ENCODE data around the gene NBPF3. TPM values are rescaled to one million over a fixed set of nuclear protein-coding genes. Genes with fewer than 3 reads are reported as not detected.
A peak's percentile ranks its signal among the peaks of the same experiment; 100 is the strongest.
"Not testable (repeated sequence)": the region's sequence is repeated elsewhere in the genome, so short reads cannot be mapped to it uniquely, and the experiment has no call there.

The NBPF3 gene
- total RNA-seq, 2 experiments from 2014 or later: 8.2 to 8.5 TPM

- H3K4me3 ChIP-seq (ENCODE audit: low read length): no peak overlapping the region
- H3K36me3 ChIP-seq (ENCODE audit: insufficient read depth, low read length): no peaks in the 10 kb centered on the region
- Mint-ChIP-seq H3K27ac (no peak overlapping the region), H3K4me1 (ENCODE audit: low read depth) (no peaks in the 10 kb centered on the region), H3K9me3 (no peaks in the 10 kb centered on the region), H3K36me3 (ENCODE audit: low read depth) (no peaks in the 10 kb centered on the region), H3K4me3 (no peak overlapping the region), H3K27me3 (peaks cover 4% of the 10 kb centered on the region)
- peaks cover 0 to 1% of the 10 kb centered on the region in 2 experiments for H3K27me3 ChIP-seq (ENCODE audit: control insufficient read depth in 1 of 2, insufficient read depth in 2 of 2, low read length in 2 of 2)
- intact Hi-C loops (cut with DNase I, micrococcal nuclease): no loop called here
- peaks cover 2% of the 10 kb centered on the region for H3K4me1 ChIP-seq (ENCODE audit: insufficient read depth, low read length)
- ATAC-seq (ENCODE audit: poor library complexity) (no peak), DNase-seq (no peak)
- ChIA-PET POLR2A (no interaction called here), CTCF (no interaction called here)
- no peaks in the 10 kb centered on the region for H3K9me3 ChIP-seq (ENCODE audit: control insufficient read depth in 1 of 2, insufficient read depth in 1 of 2, low read length in 2 of 2)
- no peak for TF ChIP-seq CTCF (IDR thresholded peaks at IDR 0.05)
- no peak overlapping the region for H3K27ac ChIP-seq (ENCODE audit: low read depth in 1 of 2, low read length in 2 of 2)
Measured at GRCh38 chr1:21392587-21393263, 47.2 kb upstream of the NBPF3 start.

GRCh38 chr1:21396516-21396915 lies 43.4 kb upstream of the NBPF3 start:
- CTCF ChIA-PET: no interaction called here
- ATAC-seq (ENCODE audit: poor library complexity) (no peak), DNase-seq (no peak)
- Histone ChIP-seq H3K27ac (ENCODE audit: low read depth in 1 of 2, low read length in 2 of 2) (no peak overlapping the region), H3K4me1 (ENCODE audit: insufficient read depth, low read length) (peaks cover 12% of the 10 kb centered on the region), H3K36me3 (ENCODE audit: insufficient read depth, low read length) (no peaks in the 10 kb centered on the region), H3K9me3 (ENCODE audit: control insufficient read depth in 1 of 2, insufficient read depth in 1 of 2, low read length in 2 of 2) (no peaks in the 10 kb centered on the region), H3K27me3 (ENCODE audit: control insufficient read depth in 1 of 2, insufficient read depth in 2 of 2, low read length in 2 of 2) (peaks cover 0 to 5% of the 10 kb centered on the region in 2 experiments), H3K4me3 (ENCODE audit: low read length) (no peak overlapping the region)
- POLR2A ChIA-PET: no interaction called here
- no peak overlapping the region for H3K27ac Mint-ChIP-seq
- TF ChIP-seq CTCF (IDR thresholded peaks at IDR 0.05): no peak
- peaks cover 6% of the 10 kb centered on the region for H3K27me3 Mint-ChIP-seq
- intact Hi-C loops (cut with DNase I, micrococcal nuclease): no loop called here
- H3K9me3 Mint-ChIP-seq: no peaks in the 10 kb centered on the region
- H3K4me1 Mint-ChIP-seq (ENCODE audit: low read depth): no peaks in the 10 kb centered on the region
- H3K36me3 Mint-ChIP-seq (ENCODE audit: low read depth): no peaks in the 10 kb centered on the region
- H3K4me3 Mint-ChIP-seq: no peak overlapping the region

DNA sequence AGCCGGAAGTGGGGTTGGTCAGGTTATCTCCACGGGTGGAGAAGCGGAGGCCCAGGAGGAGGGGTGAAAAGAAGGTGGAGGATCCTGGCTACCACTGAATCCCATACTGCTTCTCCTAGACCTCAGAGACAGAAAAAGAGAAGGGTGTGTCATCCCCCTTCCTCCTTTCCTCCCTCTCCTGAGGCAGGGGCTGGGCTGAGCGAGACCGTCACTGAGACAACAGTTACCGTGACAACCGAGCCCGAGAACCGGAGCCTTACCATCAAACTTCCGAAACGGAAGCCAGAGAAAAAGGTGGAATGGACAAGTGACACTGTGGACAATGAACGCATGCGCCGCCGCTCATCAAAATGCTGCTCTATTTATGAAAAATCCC lies 42.1 kb upstream of the NBPF3 start:
- no peak overlapping the region for H3K27ac Mint-ChIP-seq
- Histone ChIP-seq H3K36me3 (ENCODE audit: insufficient read depth, low read length) (no peaks in the 10 kb centered on the region), H3K27ac (ENCODE audit: low read depth in 1 of 2, low read length in 2 of 2) (no peak overlapping the region), H3K27me3 (ENCODE audit: control insufficient read depth in 1 of 2, insufficient read depth in 2 of 2, low read length in 2 of 2) (peaks cover 0 to 5% of the 10 kb centered on the region in 2 experiments), H3K9me3 (ENCODE audit: control insufficient read depth in 1 of 2, insufficient read depth in 1 of 2, low read length in 2 of 2) (no peaks in the 10 kb centered on the region), H3K4me1 (ENCODE audit: insufficient read depth, low read length) (peaks cover 12% of the 10 kb centered on the region), H3K4me3 (ENCODE audit: low read length) (peak overlapping the region; percentile 47)
- no peaks in the 10 kb centered on the region for H3K4me1 Mint-ChIP-seq (ENCODE audit: low read depth)
- DNase-seq: peak in 5 of 14 experiments; percentile 3 to 48 (median 30)
- ChIA-PET POLR2A (no interaction called here), CTCF (no interaction called here)
- no peak for TF ChIP-seq CTCF (IDR thresholded peaks at IDR 0.05)
- peak overlapping the region; percentile 77 for H3K4me3 Mint-ChIP-seq
- no peaks in the 10 kb centered on the region for H3K9me3 Mint-ChIP-seq
- H3K36me3 Mint-ChIP-seq (ENCODE audit: low read depth): no peaks in the 10 kb centered on the region
- intact Hi-C loops (cut with DNase I, micrococcal nuclease): no loop called here
- ATAC-seq (ENCODE audit: poor library complexity): peak; percentile 55
- H3K27me3 Mint-ChIP-seq: peaks cover 6% of the 10 kb centered on the region

DNA sequence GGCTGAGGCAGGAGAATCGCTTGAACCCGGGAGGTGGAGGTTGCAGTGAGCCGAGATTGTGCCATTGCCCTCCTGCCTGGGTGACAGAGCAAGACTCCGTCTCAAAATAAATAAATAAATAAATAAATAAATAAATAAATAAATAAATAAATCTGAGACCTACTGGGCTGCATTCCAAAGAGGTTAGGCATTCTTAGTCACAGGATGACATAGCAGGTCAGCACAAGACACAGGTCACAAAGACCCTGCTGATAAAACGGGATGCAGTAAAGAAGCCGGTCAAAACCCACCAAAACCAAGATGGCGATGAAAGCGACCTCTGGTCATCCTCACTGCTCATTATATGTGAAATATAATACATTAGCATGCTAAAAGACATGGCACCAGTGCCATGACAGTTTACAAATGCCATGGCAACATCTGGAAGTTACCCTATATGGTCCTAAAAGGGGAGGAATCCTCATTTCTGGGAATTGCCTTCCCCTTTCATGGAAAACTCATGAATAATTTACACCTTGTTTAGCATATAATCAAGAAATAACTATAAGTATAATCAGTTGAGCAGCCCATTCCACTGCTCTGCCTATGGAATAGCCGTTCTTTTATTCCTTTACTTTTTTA lies 38.1 kb upstream of the NBPF3 start:
- H3K27me3 ChIP-seq (ENCODE audit: control insufficient read depth in 1 of 2, insufficient read depth in 2 of 2, low read length in 2 of 2); ATAC-seq (ENCODE audit: poor library complexity); H3K27me3 Mint-ChIP-seq; H3K36me3 Mint-ChIP-seq (ENCODE audit: low read depth); H3K27ac ChIP-seq (ENCODE audit: low read depth in 1 of 2, low read length in 2 of 2); H3K9me3 Mint-ChIP-seq; POLR2A ChIA-PET; DNase-seq; H3K4me3 ChIP-seq (ENCODE audit: low read length); intact Hi-C loops (cut with DNase I, micrococcal nuclease); H3K27ac Mint-ChIP-seq; H3K4me3 Mint-ChIP-seq; H3K4me1 Mint-ChIP-seq (ENCODE audit: low read depth); H3K9me3 ChIP-seq (ENCODE audit: control insufficient read depth in 1 of 2, insufficient read depth in 1 of 2, low read length in 2 of 2); CTCF ChIA-PET; H3K36me3 ChIP-seq (ENCODE audit: insufficient read depth, low read length): not testable (repeated sequence)
- peaks cover 12% of the 10 kb centered on the region for H3K4me1 ChIP-seq (ENCODE audit: insufficient read depth, low read length)

Measured in CD4-positive, alpha-beta T cell (primary cell).